SU-DHL-6 (cell line): ENCODE results near the gene CTXN3.
"Not testable (repeated sequence)": the region's sequence is repeated elsewhere in the genome, so short reads cannot be mapped to it uniquely, and the experiment has no call there.

Source experiments
- H2AFZ ChIP-seq: fragments of 200-600 bp; sonication (generic); 2 replicates; pipeline ENCODE4 v1.6.1; 2014; ENCODE audit warnings: low read depth, mild to moderate bottlenecking, moderate library complexity, mixed read lengths, antibody characterized with exemption, low read length; ENCODE audit not compliant: severe bottlenecking
- H3F3A ChIP-seq: fragments of 200-600 bp; shearing (Covaris generic); 2 replicates; pipeline ENCODE4 v1.6.0; 2016; ENCODE audit warnings: antibody characterized with exemption, mild to moderate bottlenecking; ENCODE audit not compliant: insufficient read depth
- H3K27ac ChIP-seq: fragments of 200-600 bp; sonication (generic); 2 replicates; pipeline ENCODE4 v1.5.1; 2016; ENCODE audit warnings: low read depth, mild to moderate bottlenecking, low read length, moderate library complexity, mixed read lengths
- H3K27me3 ChIP-seq: fragments of 200-600 bp; sonication (generic), shearing (Covaris generic); 2 replicates; pipeline ENCODE4 v1.6.0; 2014; ENCODE audit warnings: mild to moderate bottlenecking, low read length
- H3K36me3 ChIP-seq: fragments of 200-600 bp; sonication (generic); 2 replicates; pipeline ENCODE4 v1.6.1; 2014; ENCODE audit warnings: mild to moderate bottlenecking, low read length, mixed read lengths
- H3K4me2 ChIP-seq: fragments of 300-600, 200-600 bp; shearing (Covaris generic), sonication (generic); 2 replicates; pipeline ENCODE4 v1.6.0; 2014; ENCODE audit warnings: low read length, low read depth, mild to moderate bottlenecking; ENCODE audit not compliant: poor library complexity, severe bottlenecking
- H3K4me3 ChIP-seq: fragments of 200-600 bp; sonication (generic); 2 replicates; pipeline ENCODE4 v1.5.1; 2014; ENCODE audit warnings: antibody characterized with exemption, low read length, mild to moderate bottlenecking, mixed read lengths; ENCODE audit not compliant: insufficient read depth, poor library complexity, severe bottlenecking
- H3K79me2 ChIP-seq: fragments of 200-600 bp; sonication (generic); 2 replicates; pipeline ENCODE4 v1.6.1; 2014; ENCODE audit warnings: mild to moderate bottlenecking, low read length, moderate library complexity; ENCODE audit not compliant: insufficient read depth
- H3K9ac ChIP-seq: fragments of 200-600 bp; sonication (generic); 2 replicates; pipeline ENCODE4 v1.7.0; 2014; ENCODE audit warnings: mild to moderate bottlenecking, low read length
- H3K9me2 ChIP-seq: fragments of 200-600 bp; sonication (generic); replicated peaks from 2 replicates; pipeline ENCODE4 v1.6.1; 2014; ENCODE audit warnings: low read length; ENCODE audit not compliant: insufficient read depth
- H3K9me3 ChIP-seq: fragments of 200-600 bp; sonication (generic); 2 replicates; pipeline ENCODE4 v1.6.1; 2014; ENCODE audit warnings: low read length, mixed read lengths; ENCODE audit not compliant: insufficient read depth
- H4K20me1 ChIP-seq: fragments of 200-600 bp; sonication (generic); 2 replicates; pipeline ENCODE4 v1.6.1; 2014; ENCODE audit warnings: low read depth, mild to moderate bottlenecking, antibody characterized with exemption, low read length, moderate library complexity, mixed read lengths
- CTCF ChIP-seq: fragments of 200-600 bp; sonication (generic); IDR thresholded peaks from one replicate; pipeline ENCODE4 v1.5.1; 2017; ENCODE audit warnings: antibody characterized with exemption, mild to moderate bottlenecking, low read length, moderate library complexity; ENCODE audit not compliant: insufficient read depth, poor library complexity, severe bottlenecking
- EZH2phosphoT487 ChIP-seq: fragments of 200-600 bp; sonication (generic), shearing (Covaris generic); conservative IDR thresholded peaks from 2 replicates; pipeline ENCODE4 v1.6.1; 2018; ENCODE audit warnings: mild to moderate bottlenecking, antibody characterized with exemption, low read length, moderate library complexity, mixed read lengths

CTXN3 gene

GRCh38 chr5:127667926-127668325 lies 19.0 kb downstream of the CTXN3 start:
- Histone ChIP-seq H2AFZ (no peak overlapping the region), H3K27ac (no peak overlapping the region), H3K27me3 (no peaks in the 10 kb centered on the region)

GRCh38 chr5:127671218-127671617 lies 22.3 kb downstream of the CTXN3 start:
- Histone ChIP-seq H3K4me2 (no peak overlapping the region), H3K9me2 (no peaks in the 10 kb centered on the region), H3K4me3 (no peak overlapping the region), H3K9me3 (no peaks in the 10 kb centered on the region), H2AFZ (no peak overlapping the region), H3K79me2 (no peaks in the 10 kb centered on the region), H3K27ac (no peak overlapping the region), H4K20me1 (no peaks in the 10 kb centered on the region), H3K9ac (no peak overlapping the region), H3F3A (no peaks in the 10 kb centered on the region), H3K27me3 (no peaks in the 10 kb centered on the region), H3K36me3 (no peaks in the 10 kb centered on the region)
- TF ChIP-seq CTCF (no peak), EZH2phosphoT487 (no peak)

More at GRCh38 chr5:127667926-127668325, 19.0 kb downstream of the CTXN3 start:
- TF ChIP-seq EZH2phosphoT487 (no peak), CTCF (no peak)
- H3K4me3 ChIP-seq: no peak overlapping the region
- no peak overlapping the region for H3K9ac ChIP-seq
- H3K9me3 ChIP-seq: no peaks in the 10 kb centered on the region
- H3K9me2 ChIP-seq: no peaks in the 10 kb centered on the region
- no peaks in the 10 kb centered on the region for H3F3A ChIP-seq
- H3K36me3 ChIP-seq: no peaks in the 10 kb centered on the region
- no peak overlapping the region for H3K4me2 ChIP-seq
- H4K20me1 ChIP-seq: no peaks in the 10 kb centered on the region
- H3K79me2 ChIP-seq: no peaks in the 10 kb centered on the region

- no peaks in the 10 kb centered on the region for H3K79me2 ChIP-seq
- H3K9ac ChIP-seq: no peak overlapping the region
- no peak overlapping the region for H3K27ac ChIP-seq
- H4K20me1 ChIP-seq: no peaks in the 10 kb centered on the region
- H2AFZ ChIP-seq: no peak overlapping the region
- no peaks in the 10 kb centered on the region for H3K36me3 ChIP-seq
- no peak overlapping the region for H3K4me2 ChIP-seq
- no peaks in the 10 kb centered on the region for H3K9me3 ChIP-seq
- H3F3A ChIP-seq: no peaks in the 10 kb centered on the region
- no peak for TF ChIP-seq CTCF
- TF ChIP-seq EZH2phosphoT487: no peak
- H3K9me2 ChIP-seq: no peaks in the 10 kb centered on the region
- H3K27me3 ChIP-seq: no peaks in the 10 kb centered on the region
- no peak overlapping the region for H3K4me3 ChIP-seq
Measured at GRCh38 chr5:127673117-127673800, 24.4 kb downstream of the CTXN3 start.

GRCh38 chr5:127676951-127677350 lies 28.1 kb downstream of the CTXN3 start:
- not testable (repeated sequence) for H3K9me2 ChIP-seq, H3K36me3 ChIP-seq, H3K9ac ChIP-seq, H3F3A ChIP-seq, H2AFZ ChIP-seq, H3K27me3 ChIP-seq, H3K79me2 ChIP-seq, H3K9me3 ChIP-seq, H3K27ac ChIP-seq, H4K20me1 ChIP-seq, H3K4me2 ChIP-seq, H3K4me3 ChIP-seq

GRCh38 chr5:127679691-127680330 lies 30.9 kb downstream of the CTXN3 start:
- H3K36me3 ChIP-seq, H2AFZ ChIP-seq, H3K27ac ChIP-seq, H3K9ac ChIP-seq, H3K27me3 ChIP-seq, H3F3A ChIP-seq, H3K4me2 ChIP-seq, H3K4me3 ChIP-seq, H4K20me1 ChIP-seq, H3K9me3 ChIP-seq, H3K79me2 ChIP-seq, H3K9me2 ChIP-seq: not testable (repeated sequence)
